ENCODE measurements around the gene ARHGAP4. TPM values are rescaled to one million over a fixed set of nuclear protein-coding genes. Genes with fewer than 3 reads are reported as not detected.

ARHGAP4 gene
- total and polyA plus RNA-seq, 7 donors, result 8.4 to 122 (median 17.3) TPM

DNA sequence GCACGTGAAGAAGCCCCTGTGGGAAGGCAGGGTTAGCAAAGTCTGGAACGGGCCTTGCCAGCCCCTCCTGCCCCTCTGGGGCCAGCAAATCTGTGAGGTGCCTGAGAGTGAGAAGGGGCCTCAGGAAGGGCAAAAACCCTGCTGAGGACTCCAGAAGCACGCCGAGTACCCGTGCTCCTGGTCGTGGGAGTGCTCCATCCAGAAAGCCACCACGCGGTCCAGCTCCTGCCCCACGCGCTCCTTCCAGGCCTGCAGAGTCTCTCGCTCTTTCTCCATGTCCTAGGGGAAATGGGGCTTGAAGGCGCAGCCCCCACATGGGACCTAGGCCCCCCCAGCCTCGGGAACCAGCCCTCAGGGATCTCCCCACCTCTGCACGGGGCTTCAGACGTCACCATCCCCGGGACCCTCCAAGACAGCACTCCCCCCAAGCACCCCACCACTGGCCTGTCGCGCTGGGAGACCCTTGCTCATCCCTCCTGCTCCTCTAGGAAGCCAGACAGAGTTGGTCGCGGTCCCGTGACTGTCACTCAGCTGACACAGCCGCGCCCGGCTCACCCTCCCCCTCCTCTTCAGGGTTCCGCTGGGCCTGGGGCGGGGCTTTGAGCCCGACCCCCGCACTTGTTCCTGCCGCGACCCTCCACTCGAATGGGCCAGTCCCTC, 18.2 kb upstream of the ARHGAP4 start, which contains the start of gene RENBP:
Gene RENBP (minus strand): TSS at position 504 of the 660 bp plus-strand sequence. CDS start 33 bp downstream, at position 471.
- no peaks in the 10 kb centered on the region for H3K36me3 ChIP-seq
- H3K4me3 ChIP-seq, result peak within 1 kb of the TSS; percentile 23 to 49 (median 44)
- peaks cover 0 to 3% (median 0%) of the 10 kb centered on the region in 3 donors for H3K27me3 ChIP-seq
- WGBS, 2 donors, result 19 to 25% methylated on average over 30 to 31 of the region's 31 CpGs
- no peaks in the 10 kb centered on the region for H3K9me3 ChIP-seq
- TF ChIP-seq POLR2AphosphoS5 (IDR thresholded peaks at IDR 0.05) (peak in 1 of 4 donors; percentile 24), EP300 (IDR thresholded peaks at IDR 0.05) (no peak)
- H3K27ac ChIP-seq, result peak within 1 kb of the TSS; percentile 38 to 68 (median 65)
- no peak for DNase-seq
- intact Hi-C loops (cut with DNase I), result no loop called here
- peaks cover 0 to 28% (median 13%) of the 10 kb centered on the region in 4 donors for H3K4me1 ChIP-seq

DNA sequence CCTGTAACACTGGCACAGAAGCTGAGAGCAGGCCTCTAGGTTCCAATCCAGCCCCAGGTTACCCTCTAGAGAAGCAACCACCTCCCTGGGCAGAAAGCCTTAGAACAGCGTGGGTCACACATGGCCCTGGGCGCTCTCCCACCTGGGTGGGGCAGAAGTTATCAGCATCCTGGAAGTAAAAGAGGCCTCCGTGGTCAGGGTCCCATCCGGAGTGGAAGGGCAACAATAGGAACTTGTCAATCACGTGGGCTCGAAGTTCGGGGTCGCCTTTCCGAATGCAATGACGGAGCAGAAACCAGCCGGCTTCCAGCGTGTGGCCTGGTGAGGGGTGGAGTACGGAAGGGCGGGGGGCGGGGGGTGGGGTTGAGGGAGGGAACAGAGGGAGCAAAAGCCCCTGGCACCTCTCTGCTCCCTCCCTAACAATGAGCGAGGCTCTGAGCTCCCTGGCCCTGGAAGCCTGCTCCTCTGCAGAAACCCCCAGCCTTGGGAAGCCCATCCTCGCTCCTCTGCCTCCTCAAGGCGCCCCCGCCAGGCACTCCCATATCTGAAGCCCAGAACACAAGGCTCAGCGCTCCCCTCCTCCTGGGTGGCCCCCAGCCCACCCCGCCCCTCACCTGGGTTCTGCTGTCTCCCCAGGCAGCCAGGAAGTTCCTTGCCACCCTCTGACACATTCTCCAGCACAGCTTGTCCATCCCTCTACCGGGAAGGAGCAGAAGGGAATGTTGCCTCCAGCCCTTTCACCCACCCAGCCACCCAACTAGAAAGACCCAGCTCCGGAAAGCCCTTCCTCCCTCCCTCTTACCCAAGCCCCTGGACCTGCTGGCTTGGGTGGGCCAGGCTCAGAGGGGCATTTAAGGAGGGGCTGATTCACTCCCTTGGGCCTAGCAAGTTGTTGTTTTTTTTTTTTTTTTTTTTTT, 15.5 kb upstream of the ARHGAP4 start:
- Histone ChIP-seq H3K36me3 (no peaks in the 10 kb centered on the region), H3K27me3 (peaks cover 0 to 3% (median 0%) of the 10 kb centered on the region in 3 donors), H3K9me3 (no peaks in the 10 kb centered on the region), H3K27ac (no peak overlapping the region), H3K4me3 (no peak overlapping the region), H3K4me1 (peaks cover 0 to 7% (median 0%) of the 10 kb centered on the region in 4 donors)
- intact Hi-C loops (cut with DNase I), result no loop called here
- no peak for DNase-seq
- WGBS, 2 donors, result 40 to 78% methylated on average over 20 to 22 of the region's 23 CpGs
- TF ChIP-seq EP300 (IDR thresholded peaks at IDR 0.05) (no peak), POLR2A (IDR thresholded peaks at IDR 0.05) (no peak), POLR2AphosphoS5 (IDR thresholded peaks at IDR 0.05) (no peak)
- TF ChIP-seq, protein P1, sequence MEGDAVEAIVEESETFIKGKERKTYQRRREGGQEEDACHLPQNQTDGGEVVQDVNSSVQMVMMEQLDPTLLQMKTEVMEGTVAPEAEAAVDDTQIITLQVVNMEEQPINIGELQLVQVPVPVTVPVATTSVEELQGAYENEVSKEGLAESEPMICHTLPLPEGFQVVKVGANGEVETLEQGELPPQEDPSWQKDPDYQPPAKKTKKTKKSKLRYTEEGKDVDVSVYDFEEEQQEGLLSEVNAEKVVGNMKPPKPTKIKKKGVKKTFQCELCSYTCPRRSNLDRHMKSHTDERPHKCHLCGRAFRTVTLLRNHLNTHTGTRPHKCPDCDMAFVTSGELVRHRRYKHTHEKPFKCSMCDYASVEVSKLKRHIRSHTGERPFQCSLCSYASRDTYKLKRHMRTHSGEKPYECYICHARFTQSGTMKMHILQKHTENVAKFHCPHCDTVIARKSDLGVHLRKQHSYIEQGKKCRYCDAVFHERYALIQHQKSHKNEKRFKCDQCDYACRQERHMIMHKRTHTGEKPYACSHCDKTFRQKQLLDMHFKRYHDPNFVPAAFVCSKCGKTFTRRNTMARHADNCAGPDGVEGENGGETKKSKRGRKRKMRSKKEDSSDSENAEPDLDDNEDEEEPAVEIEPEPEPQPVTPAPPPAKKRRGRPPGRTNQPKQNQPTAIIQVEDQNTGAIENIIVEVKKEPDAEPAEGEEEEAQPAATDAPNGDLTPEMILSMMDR (IDR thresholded peaks at IDR 0.05), result no peak

DNA sequence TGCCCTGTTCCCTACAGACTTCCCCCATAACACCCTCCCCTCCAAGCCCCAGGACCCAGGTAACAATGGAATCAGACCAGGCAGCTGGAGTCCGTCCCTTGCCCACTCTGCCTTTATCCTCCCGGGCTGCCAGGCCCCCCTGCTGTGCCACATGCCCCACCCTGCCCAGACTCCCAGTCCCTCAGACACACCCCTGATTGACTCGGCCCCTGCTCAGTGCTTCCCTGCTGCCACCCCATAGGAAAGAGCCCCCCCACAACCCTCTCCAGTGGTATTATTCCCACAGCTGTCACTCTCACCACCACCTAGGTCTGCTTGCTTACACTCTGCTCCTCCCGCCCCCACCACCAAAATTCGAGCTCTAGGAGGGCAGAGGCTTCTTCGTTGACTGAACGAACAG, 13.5 kb upstream of the ARHGAP4 start:
- H3K4me3 ChIP-seq, result no peak overlapping the region

DNA sequence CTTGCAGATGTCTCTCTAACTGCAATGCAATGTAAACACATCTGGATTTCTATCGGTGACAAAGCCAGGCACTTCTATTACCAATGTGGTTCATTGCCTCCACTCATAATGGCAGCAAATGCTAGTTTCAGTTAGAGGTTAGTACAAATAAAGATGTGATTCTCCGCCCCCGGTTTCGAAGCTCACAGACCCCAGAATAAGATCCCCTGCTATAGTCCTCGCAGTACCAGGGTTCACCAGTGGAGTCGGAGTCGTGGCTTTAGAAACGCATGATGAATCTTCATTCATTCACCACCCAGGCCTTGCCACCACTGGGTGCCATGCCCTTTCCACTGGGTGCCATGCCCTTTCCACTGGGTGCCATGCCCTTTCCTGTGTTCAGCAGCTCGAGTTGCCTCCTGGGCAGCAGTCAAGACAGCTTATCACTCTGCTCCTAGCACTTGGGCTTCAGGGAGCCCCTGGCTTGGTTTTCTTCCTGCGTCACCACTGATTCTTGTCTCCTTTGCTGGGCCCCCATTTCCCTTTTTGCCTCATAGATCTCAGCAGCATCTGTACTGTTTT, 12.2 kb upstream of the ARHGAP4 start:
- Histone ChIP-seq H3K27ac (no peak overlapping the region), H3K9me3 (no peaks in the 10 kb centered on the region), H3K4me1 (peaks cover 0 to 16% (median 10%) of the 10 kb centered on the region in 4 donors), H3K27me3 (no peaks in the 10 kb centered on the region), H3K4me3 (no peak overlapping the region), H3K36me3 (no peaks in the 10 kb centered on the region)
- 78 to 81% methylated on average over 10 of the region's 10 CpGs for WGBS, 2 donors
- no peak for DNase-seq
- intact Hi-C loops (cut with DNase I), result no loop called here
- no peak for TF ChIP-seq EP300 (IDR thresholded peaks at IDR 0.05)
- TF ChIP-seq, protein P1 (IDR thresholded peaks at IDR 0.05), result no peak
- no peak for TF ChIP-seq POLR2AphosphoS5 (IDR thresholded peaks at IDR 0.05)
- no peak for TF ChIP-seq POLR2A (IDR thresholded peaks at IDR 0.05)

More for the DNA sequence above, 13.5 kb upstream of the ARHGAP4 start:
- Histone ChIP-seq H3K27me3 (no peaks in the 10 kb centered on the region), H3K36me3 (no peaks in the 10 kb centered on the region), H3K27ac (no peak overlapping the region), H3K4me1 (peaks cover 0 to 7% (median 6%) of the 10 kb centered on the region in 4 donors), H3K9me3 (no peaks in the 10 kb centered on the region)
- intact Hi-C loops (cut with DNase I), result no loop called here
- no peak for DNase-seq
- TF ChIP-seq POLR2A (IDR thresholded peaks at IDR 0.05), result no peak
- no peak for TF ChIP-seq EP300 (IDR thresholded peaks at IDR 0.05)
- TF ChIP-seq, protein P1 (IDR thresholded peaks at IDR 0.05), result no peak
- TF ChIP-seq POLR2AphosphoS5 (IDR thresholded peaks at IDR 0.05), result no peak
- WGBS, 2 donors, result 63 to 76% methylated on average over 7 of the region's 7 CpGs
